ENCODE measurements around the gene TXNDC15.

DNA sequence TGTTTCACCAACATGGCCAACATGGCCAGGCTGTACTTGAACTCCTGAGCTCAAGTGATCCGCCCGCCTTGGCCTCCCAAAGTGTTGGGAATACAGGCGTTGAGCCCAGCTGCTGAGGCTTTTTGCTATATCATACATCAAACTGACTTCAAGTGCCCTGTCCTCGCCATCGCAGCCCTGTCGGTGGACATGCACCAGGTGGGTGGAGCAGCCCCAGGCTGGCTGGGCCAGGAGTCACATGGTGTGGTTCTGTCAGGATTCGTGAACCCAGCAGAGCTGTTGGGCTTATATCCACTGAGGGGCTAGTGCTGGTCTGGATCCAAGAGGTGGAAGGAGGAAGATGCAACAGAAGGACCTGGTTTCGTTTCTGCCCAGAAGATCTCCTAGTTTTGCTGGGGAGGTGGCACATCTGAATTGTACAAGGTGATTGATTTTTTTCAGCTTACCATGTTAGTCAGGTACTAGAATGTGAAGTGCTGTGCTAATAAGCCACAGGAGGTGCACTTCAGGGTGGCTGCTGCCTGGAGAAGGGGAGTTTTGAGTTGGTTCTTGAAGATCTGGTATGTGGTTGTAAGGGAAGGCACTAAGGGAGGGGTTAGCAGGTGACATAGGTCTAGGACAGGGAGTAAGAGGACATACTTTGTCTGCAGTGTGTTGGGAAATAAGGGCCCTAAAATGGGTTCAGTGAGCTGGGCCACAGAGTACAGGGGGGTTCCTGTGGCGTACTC lies 46.8 kb downstream of the TXNDC15 start:
- TF ChIP-seq ZNF274 (IDR thresholded peaks at IDR 0.05; ENCODE audit: low read depth, low read length) (no peak), YY1 (IDR thresholded peaks at IDR 0.05; ENCODE audit: insufficient read depth, insufficient read length) (no peak), SUZ12 (IDR thresholded peaks at IDR 0.05; ENCODE audit: extremely low read depth, insufficient read depth, insufficient read length) (no peak)
